ENCODE data around the gene EIPR1. TPM values are rescaled to one million over a fixed set of nuclear protein-coding genes. Genes with fewer than 3 reads are reported as not detected.

EIPR1 gene
- total RNA-seq, 1 experiment from 2014 or later: 27.8 TPM

DNA sequence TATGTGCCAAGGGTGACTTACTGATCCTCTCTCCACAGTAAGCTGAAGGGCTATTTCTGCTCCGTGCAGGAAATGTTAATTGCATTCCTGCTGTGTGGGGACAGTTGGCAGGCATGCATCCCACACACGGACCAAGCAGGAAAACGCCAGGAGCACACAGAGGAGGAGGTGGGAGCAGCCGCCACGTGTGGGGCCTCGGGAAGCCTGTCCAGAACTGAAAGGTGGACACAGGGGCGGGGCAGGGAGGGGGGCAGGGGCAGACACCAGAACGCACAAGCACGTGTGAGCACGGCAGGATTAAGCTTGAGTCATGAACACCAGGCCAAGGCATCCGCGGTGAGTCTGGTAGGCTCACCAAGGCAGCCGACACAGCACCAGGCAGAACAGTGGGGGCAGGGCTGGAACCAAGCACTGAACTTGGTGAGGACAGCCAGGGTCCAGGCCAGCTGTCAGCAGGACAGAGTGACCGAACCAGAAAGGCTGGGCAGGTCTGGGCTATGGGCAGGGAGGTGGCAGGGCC, 177.1 kb downstream of the EIPR1 start:
- no peak overlapping the region for H2AK5ac ChIP-seq (ENCODE audit: insufficient read length, low read length)
- peaks cover 33 to 52% of the 10 kb centered on the region in 2 experiments for H3K4me1 Mint-ChIP-seq
- TF ChIP-seq, protein P1, sequence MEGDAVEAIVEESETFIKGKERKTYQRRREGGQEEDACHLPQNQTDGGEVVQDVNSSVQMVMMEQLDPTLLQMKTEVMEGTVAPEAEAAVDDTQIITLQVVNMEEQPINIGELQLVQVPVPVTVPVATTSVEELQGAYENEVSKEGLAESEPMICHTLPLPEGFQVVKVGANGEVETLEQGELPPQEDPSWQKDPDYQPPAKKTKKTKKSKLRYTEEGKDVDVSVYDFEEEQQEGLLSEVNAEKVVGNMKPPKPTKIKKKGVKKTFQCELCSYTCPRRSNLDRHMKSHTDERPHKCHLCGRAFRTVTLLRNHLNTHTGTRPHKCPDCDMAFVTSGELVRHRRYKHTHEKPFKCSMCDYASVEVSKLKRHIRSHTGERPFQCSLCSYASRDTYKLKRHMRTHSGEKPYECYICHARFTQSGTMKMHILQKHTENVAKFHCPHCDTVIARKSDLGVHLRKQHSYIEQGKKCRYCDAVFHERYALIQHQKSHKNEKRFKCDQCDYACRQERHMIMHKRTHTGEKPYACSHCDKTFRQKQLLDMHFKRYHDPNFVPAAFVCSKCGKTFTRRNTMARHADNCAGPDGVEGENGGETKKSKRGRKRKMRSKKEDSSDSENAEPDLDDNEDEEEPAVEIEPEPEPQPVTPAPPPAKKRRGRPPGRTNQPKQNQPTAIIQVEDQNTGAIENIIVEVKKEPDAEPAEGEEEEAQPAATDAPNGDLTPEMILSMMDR (conservative IDR thresholded peaks at IDR 0.05): no peak

More for the DNA sequence above, 177.1 kb downstream of the EIPR1 start:
- Histone ChIP-seq H3K79me2 (ENCODE audit: insufficient read depth, low read length) (no peaks in the 10 kb centered on the region), H2BK20ac (ENCODE audit: low read depth, low read length, poor library complexity, severe bottlenecking) (no peak overlapping the region), H3K27me3 (ENCODE audit: insufficient read depth, low read length) (no peaks in the 10 kb centered on the region), H3K9me3 (ENCODE audit: control insufficient read depth, low read depth, low read length) (no peaks in the 10 kb centered on the region), H3K79me1 (ENCODE audit: insufficient read depth, low read depth, low read length, poor library complexity, severe bottlenecking) (no peaks in the 10 kb centered on the region), H4K5ac (ENCODE audit: insufficient read length, low read depth, low read length) (no peak overlapping the region), H3T11ph (ENCODE audit: low read length) (no peak overlapping the region), H4K8ac (replicated peaks; ENCODE audit: insufficient read length, low read depth, low read length) (no peak overlapping the region), H3K14ac (ENCODE audit: insufficient read depth, low read length) (peak overlapping the region; percentile 23; the same call in 1 of the 2 replicates), H3K4me2 (ENCODE audit: insufficient read depth, insufficient read length, low read length) (no peak overlapping the region), H3K18ac (ENCODE audit: insufficient read length, low read depth, low read length) (no peak overlapping the region), H3K23me2 (ENCODE audit: insufficient read length, low read depth, low read length, poor library complexity, severe bottlenecking) (no peaks in the 10 kb centered on the region), H3K9ac (ENCODE audit: extremely low read depth, insufficient read length, low read length) (no peak overlapping the region), H3K4ac (ENCODE audit: low read depth, low read length) (no peak overlapping the region), H2BK15ac (ENCODE audit: low read depth, low read length) (no peak overlapping the region), H3K27ac (ENCODE audit: insufficient read length, low read depth, low read length) (no peak overlapping the region), H3K23ac (ENCODE audit: insufficient read length, low read depth, low read length) (no peak overlapping the region), H2AFZ (ENCODE audit: low read length) (no peak overlapping the region), H3K56ac (ENCODE audit: insufficient read length, low read depth, low read length) (no peak overlapping the region), H2BK120ac (ENCODE audit: low read depth, low read length, poor library complexity, severe bottlenecking) (no peak overlapping the region), H2BK12ac (ENCODE audit: insufficient read length, low read depth, low read length) (no peak overlapping the region), H4K20me1 (ENCODE audit: control insufficient read depth, insufficient read depth, insufficient read length) (no peaks in the 10 kb centered on the region), H2BK5ac (ENCODE audit: insufficient read length, low read length) (no peak overlapping the region), H4K91ac (ENCODE audit: insufficient read length, low read depth, low read length) (no peak overlapping the region), H3K4me1 (ENCODE audit: insufficient read depth, low read length) (0 out of 2 replicates have a peak, but pooled peaks cover 3% of the 10 kb centered on the region)
- no peaks in the 10 kb centered on the region for H3K27me3 Mint-ChIP-seq (ENCODE audit: low read depth)
- peak overlapping the region in 2 of 3 experiments; percentile 68 to 70; a peak in 3 of 7 replicates for H3K27ac Mint-ChIP-seq
- peaks cover 14% of the 10 kb centered on the region in 2 experiments for H3K9me3 Mint-ChIP-seq
- H3K4me3 Mint-ChIP-seq: no peak overlapping the region
- H3K36me3 Mint-ChIP-seq (ENCODE audit: insufficient read depth in 1 of 3, low read depth in 3 of 3): peaks cover 18 to 23% (median 20%) of the 10 kb centered on the region in 3 experiments
- no CpG with 5 or more reads among the region's 14 CpGs for WGBS (ENCODE audit: extremely low coverage, insufficient read length, low lambda C conversion rate)
- no peak for DNase-seq
